IMR-90 (cell line): ENCODE results near the gene LINC00237. TPM values are rescaled to one million over a fixed set of nuclear protein-coding genes. Genes with fewer than 3 reads are reported as not detected.

Experiments
- ATAC-seq: fragments of 200-7000 bp; cut with Tn5 transposase; 2 replicates; pipeline ENCODE4 v1.9.1; 2020; ENCODE audit warnings: low read depth, mild to moderate bottlenecking, moderate library complexity
- BruUV-seq: library from RNA; stranded (reverse); fragments of 400-500 nt; replicated peaks from 2 replicates; lab custom pipeline; 2021; lab: Mats Ljungman, UMichigan
- CTCF ChIA-PET: fragments of 300-600 bp; formaldehyde crosslinking; extraction: SDS; loops from one replicate; lab custom pipeline; 2021; ENCODE audit warnings: antibody characterized with exemption; lab: Yijun Ruan, JAX
- POLR2A ChIA-PET: fragments of 300-600 bp; sonication (Branson Sonifier 250); formaldehyde crosslinking; loops from one replicate; lab custom pipeline; 2022; ENCODE audit warnings: antibody characterized with exemption; ENCODE audit not compliant: unreplicated experiment; lab: Charles Lee
- DNase-seq: peaks from one replicate; pipeline ENCODE4 v3.0.0; 2013
- H2AFZ ChIP-seq: replicated peaks from 2 replicates; pipeline ENCODE3; 2013; ENCODE audit warnings: low read length, mild to moderate bottlenecking; ENCODE audit not compliant: poor library complexity
- H2AK5ac ChIP-seq: 2 replicates; pipeline ENCODE4 v1.6.1; 2013; ENCODE audit warnings: low read depth, low read length, inconsistent platforms
- H2AK9ac ChIP-seq: replicated peaks from 2 replicates; pipeline ENCODE3; 2013; ENCODE audit warnings: mild to moderate bottlenecking, low read depth, low read length, moderate library complexity; ENCODE audit not compliant: poor library complexity
- H2BK120ac ChIP-seq: 2 replicates; pipeline ENCODE4 v1.6.1; 2013; ENCODE audit warnings: low read depth, low read length, inconsistent platforms
- H2BK15ac ChIP-seq: 3 replicates; pipeline ENCODE4 v1.6.1; 2013; ENCODE audit warnings: low read depth, low read length, inconsistent platforms
- H2BK20ac ChIP-seq: 2 replicates; pipeline ENCODE4 v1.6.1; 2013; ENCODE audit warnings: low read depth, mild to moderate bottlenecking, inconsistent platforms, low read length, moderate library complexity
- H2BK5ac ChIP-seq: 2 replicates; pipeline ENCODE4 v1.6.1; 2013; ENCODE audit warnings: mild to moderate bottlenecking, low read depth, low read length, inconsistent platforms; ENCODE audit not compliant: poor library complexity, severe bottlenecking
- H3K14ac ChIP-seq: replicated peaks from 2 replicates; pipeline ENCODE4 v1.6.1; 2013; ENCODE audit warnings: low read depth, low read length, inconsistent platforms
- H3K18ac ChIP-seq: 2 replicates; pipeline ENCODE4 v1.6.1; 2013; ENCODE audit warnings: low read depth, low read length, control low read depth
- H3K23ac ChIP-seq: 2 replicates; pipeline ENCODE4 v1.6.1; 2013; ENCODE audit warnings: low read depth, low read length, inconsistent platforms
- H3K27ac ChIP-seq: 2 replicates; pipeline ENCODE4 v1.5.1; 2013; ENCODE audit warnings: mild to moderate bottlenecking, control low read depth, low read length; ENCODE audit not compliant: insufficient read depth
- H3K27me3 ChIP-seq: 2 replicates; pipeline ENCODE4 v1.6.1; 2013; ENCODE audit warnings: low read length; ENCODE audit not compliant: control insufficient read depth, insufficient read depth
- H3K36me3 ChIP-seq: 2 replicates; pipeline ENCODE4 v1.6.1; 2013; ENCODE audit warnings: low read length, mixed read lengths; ENCODE audit not compliant: control insufficient read depth, insufficient read depth
- H3K4ac ChIP-seq: 2 replicates; pipeline ENCODE4 v1.6.1; 2013; ENCODE audit warnings: low read depth, low read length, inconsistent platforms
- H3K4me1 ChIP-seq: 2 replicates; pipeline ENCODE4 v1.6.1; 2013; ENCODE audit warnings: low read length, mixed read lengths; ENCODE audit not compliant: control insufficient read depth, insufficient read depth
- H3K4me2 ChIP-seq: 2 replicates; pipeline ENCODE4 v1.6.1; 2013; ENCODE audit warnings: low read depth, mild to moderate bottlenecking, control low read depth, low read length, moderate library complexity
- H3K4me3 ChIP-seq: 2 replicates; pipeline ENCODE4 v1.5.1; 2013; ENCODE audit warnings: low read depth, mild to moderate bottlenecking, control low read depth, low read length, moderate library complexity; ENCODE audit not compliant: insufficient read depth
- H3K56ac ChIP-seq: 2 replicates; pipeline ENCODE4 v1.6.1; 2013; ENCODE audit warnings: low read length, inconsistent platforms; ENCODE audit not compliant: insufficient read depth; ENCODE audit errors: extremely low read depth
- H3K79me1 ChIP-seq, 2 experiments: 2 replicates each; pipeline ENCODE4 v1.6.1; 2013; ENCODE audit warnings: low read length in 2 of 2, inconsistent platforms in 1 of 2, low read depth in 1 of 2
- H3K9ac ChIP-seq: 2 replicates; pipeline ENCODE4 v1.6.1; 2013; ENCODE audit warnings: low read depth, low read length, control low read depth
- H3K9me1 ChIP-seq: 2 replicates; pipeline ENCODE4 v1.6.1; 2013; ENCODE audit warnings: low read length, inconsistent platforms; ENCODE audit not compliant: insufficient read depth
- H3K9me3 ChIP-seq: 2 replicates; pipeline ENCODE4 v1.6.1; 2013; ENCODE audit warnings: low read length; ENCODE audit not compliant: control insufficient read depth, insufficient read depth
- H4K20me1 ChIP-seq: 2 replicates; pipeline ENCODE4 v1.6.1; 2013; ENCODE audit warnings: low read length, inconsistent platforms; ENCODE audit not compliant: insufficient read depth
- H4K5ac ChIP-seq: 2 replicates; pipeline ENCODE4 v1.6.1; 2013; ENCODE audit warnings: mild to moderate bottlenecking, low read depth, low read length, control low read depth
- H4K8ac ChIP-seq, 2 experiments: 2 replicates each; pipeline ENCODE4 v1.6.1; 2013; ENCODE audit warnings: low read depth in 2 of 2, low read length in 2 of 2, control low read depth in 1 of 2, inconsistent platforms in 1 of 2
- H4K91ac ChIP-seq: 2 replicates; pipeline ENCODE4 v1.6.1; 2013; ENCODE audit warnings: low read depth, low read length, inconsistent platforms; ENCODE audit not compliant: insufficient read depth
- FOS ChIP-seq: fragments of 150-350 bp; IDR thresholded peaks from 2 replicates; pipeline ENCODE4 v1.6.1; 2016; ENCODE audit warnings: low read depth, low read length
- WGBS, 2 experiments: methylation state at CpG; one replicate each; pipeline versions ENCODE4 v1.1.5 to v1.1.7; 2013; ENCODE audit warnings: missing lambda C conversion rate in 2 of 2; ENCODE audit not compliant: insufficient read length in 1 of 2; ENCODE audit errors: extremely low coverage in 2 of 2; 5-methylcytosine and 5-hydroxymethylcytosine counted together
- dilution Hi-C: fragments of 300-500 bp; cut with HindIII; formaldehyde crosslinking; loops from one replicate; pipeline ENCODE4 v1.14.3; 2018; ENCODE audit warnings: low sequenced_read_pairs; ENCODE audit not compliant: unreplicated experiment
- in situ Hi-C: fragments of 300-500 bp; cut with MboI; formaldehyde crosslinking; loops from 3 replicates; pipeline ENCODE4 v1.14.3; 2019; ENCODE audit warnings: low sequenced_read_pairs, inconsistent platforms, mixed read lengths
- intact Hi-C: fragments of 100-400 bp; cut with micrococcal nuclease; formaldehyde crosslinking; loops from 2 replicates; pipeline ENCODE4 v1.10.0; 2022
- polyA plus RNA-seq, 3 experiments: library from polyadenylated mRNA; depleted of rRNA; stranded (reverse); fragments of >200 nt; gene quantifications; 2 replicates each; pipeline ENCODE4 v1.2.3, GENCODE V29; 2012; ENCODE audit warnings: low replicate concordance in 1 of 3
- total RNA-seq: library from RNA; depleted of rRNA; stranded (reverse); fragments of >200 nt; gene quantifications from 2 replicates; pipeline ENCODE4 v1.2.3, GENCODE V29; 2012

LINC00237 gene
- total and polyA plus RNA-seq, 2 of the 4 experiments (the other 2 are of a cell fraction): not detected

GRCh38 chr20:21083825-21084325, 22.3 kb downstream of the LINC00237 start:
- intact Hi-C loops: no loop called here

More at GRCh38 chr20:21083825-21084325, 22.3 kb downstream of the LINC00237 start:
- peaks cover 6% of the 10 kb centered on the region for H3K27me3 ChIP-seq
- no peak overlapping the region for H2BK20ac ChIP-seq
- H3K4me2 ChIP-seq: no peak overlapping the region
- H3K4me1 ChIP-seq: no peaks in the 10 kb centered on the region
- H4K20me1 ChIP-seq: no peaks in the 10 kb centered on the region
- no peak overlapping the region for H2AFZ ChIP-seq
- ChIA-PET CTCF (no interaction called here), POLR2A (no interaction called here)
- dilution Hi-C loops (no loop called here), in situ Hi-C loops (no loop called here)
- no peak overlapping the region for H3K23ac ChIP-seq
- no peak overlapping the region for H3K56ac ChIP-seq
- H4K5ac ChIP-seq: no peak overlapping the region
- H2BK15ac ChIP-seq: no peak overlapping the region
- no peak overlapping the region for H4K8ac ChIP-seq
- no peak overlapping the region for H3K27ac ChIP-seq
- H3K79me1 ChIP-seq: no peaks in the 10 kb centered on the region
- no peak overlapping the region for H3K4ac ChIP-seq
- no peak for DNase-seq
- no peak overlapping the region for H2BK5ac ChIP-seq
- WGBS, 2 experiments: 0% methylated on average over 1 of the region's 2 CpGs; no CpG with 5 or more reads in 1 of the 2 experiments
- H3K4me3 ChIP-seq: no peak overlapping the region
- H2BK120ac ChIP-seq: no peak overlapping the region
- H3K14ac ChIP-seq: no peak overlapping the region
- ATAC-seq: no peak
- H2AK5ac ChIP-seq: no peak overlapping the region
- H4K91ac ChIP-seq: no peak overlapping the region
- H2AK9ac ChIP-seq: no peak overlapping the region
- H3K18ac ChIP-seq: no peak overlapping the region
- no peaks in the 10 kb centered on the region for H3K9me1 ChIP-seq
- BruUV-seq: no TSS peak
- no peaks in the 10 kb centered on the region for H3K9me3 ChIP-seq
- H3K36me3 ChIP-seq: no peaks in the 10 kb centered on the region
- H3K9ac ChIP-seq: no peak overlapping the region
- no peak for TF ChIP-seq FOS
